Measurements from ENCODE around the gene NOP14. TPM values are rescaled to one million over a fixed set of nuclear protein-coding genes. Genes with fewer than 3 reads are reported as not detected.

The NOP14 gene
- total RNA-seq, 1 experiment from 2014 or later: 19.2 TPM

DNA sequence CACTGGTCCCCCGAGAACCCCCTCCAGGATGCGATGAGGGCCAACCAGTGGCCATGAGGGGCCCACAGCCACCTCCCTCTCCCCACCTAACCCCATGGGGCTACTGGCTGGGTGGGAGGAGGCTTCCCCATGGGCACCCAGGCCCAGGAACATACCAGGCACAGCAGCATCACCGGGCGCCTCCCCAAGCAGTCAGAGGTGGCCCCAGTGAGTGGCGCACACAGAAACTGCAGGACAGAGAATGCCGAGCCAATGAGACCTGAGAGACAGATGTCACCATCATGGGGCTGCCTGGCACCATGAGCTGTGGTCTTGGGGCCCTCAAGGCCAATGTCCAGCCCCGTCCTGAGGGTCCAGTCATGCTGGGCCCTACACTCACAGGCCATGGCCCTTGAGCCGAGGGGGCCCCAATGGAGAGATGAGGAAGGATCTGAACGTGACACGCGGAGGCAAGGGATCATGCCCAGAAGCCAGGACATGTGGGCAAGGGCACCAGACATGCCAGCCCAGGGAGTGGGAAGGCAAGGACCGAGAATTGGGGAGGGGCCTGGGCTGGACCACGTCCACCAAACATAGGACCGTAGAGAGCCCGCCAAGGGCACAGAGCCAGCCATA, 30.1 kb downstream of the NOP14 start:
- Histone ChIP-seq H3K9me2 (replicated peaks; ENCODE audit: insufficient read depth, low read length) (no peaks in the 10 kb centered on the region), H3K27ac (ENCODE audit: low read length) (peak overlapping the region; percentile 81), H3K9me3 (ENCODE audit: low read length) (no peaks in the 10 kb centered on the region), H3K4me3 (ENCODE audit: low read length) (peak overlapping the region; percentile 81), H4K20me1 (ENCODE audit: insufficient read depth, low read depth, low read length) (peaks cover 33% of the 10 kb centered on the region), H3K36me3 (ENCODE audit: insufficient read depth, low read length) (peaks cover 23% of the 10 kb centered on the region; the same call in 1 of the 2 replicates), H3K4me2 (ENCODE audit: low read depth, low read length, poor library complexity, severe bottlenecking) (peak overlapping the region; percentile 88), H3K27me3 (ENCODE audit: low read length) (no peaks in the 10 kb centered on the region), H3K9ac (ENCODE audit: low read length) (peak overlapping the region; percentile 87), H3K4me1 (ENCODE audit: low read length) (peaks cover 56% of the 10 kb centered on the region), H2AFZ (ENCODE audit: low read length) (no peak overlapping the region), H3K79me2 (ENCODE audit: low read length) (peaks cover 13% of the 10 kb centered on the region; the same call in 1 of the 2 replicates)
- DNase-seq: peak; percentile 76

- Histone ChIP-seq H3K36me3 (ENCODE audit: insufficient read depth, low read length) (peaks cover 17% of the 10 kb centered on the region; the same call in 1 of the 2 replicates), H3K27ac (ENCODE audit: low read length) (peak overlapping the region; percentile 81), H4K20me1 (ENCODE audit: insufficient read depth, low read depth, low read length) (peaks cover 33% of the 10 kb centered on the region), H3K79me2 (ENCODE audit: low read length) (peaks cover 13% of the 10 kb centered on the region; the same call in 1 of the 2 replicates), H2AFZ (ENCODE audit: low read length) (no peak overlapping the region), H3K4me1 (ENCODE audit: low read length) (peaks cover 49% of the 10 kb centered on the region), H3K9me2 (replicated peaks; ENCODE audit: insufficient read depth, low read length) (no peaks in the 10 kb centered on the region), H3K27me3 (ENCODE audit: low read length) (no peaks in the 10 kb centered on the region), H3K9me3 (ENCODE audit: low read length) (no peaks in the 10 kb centered on the region), H3K4me2 (ENCODE audit: low read depth, low read length, poor library complexity, severe bottlenecking) (peak overlapping the region; percentile 88), H3K4me3 (ENCODE audit: low read length) (peak overlapping the region; percentile 81; the same call in 1 of the 2 replicates), H3K9ac (ENCODE audit: low read length) (peak overlapping the region; percentile 87)
- no peak for DNase-seq
Observed at GRCh38 chr4:2932321-2932950, 30.8 kb downstream of the NOP14 start.

DNA sequence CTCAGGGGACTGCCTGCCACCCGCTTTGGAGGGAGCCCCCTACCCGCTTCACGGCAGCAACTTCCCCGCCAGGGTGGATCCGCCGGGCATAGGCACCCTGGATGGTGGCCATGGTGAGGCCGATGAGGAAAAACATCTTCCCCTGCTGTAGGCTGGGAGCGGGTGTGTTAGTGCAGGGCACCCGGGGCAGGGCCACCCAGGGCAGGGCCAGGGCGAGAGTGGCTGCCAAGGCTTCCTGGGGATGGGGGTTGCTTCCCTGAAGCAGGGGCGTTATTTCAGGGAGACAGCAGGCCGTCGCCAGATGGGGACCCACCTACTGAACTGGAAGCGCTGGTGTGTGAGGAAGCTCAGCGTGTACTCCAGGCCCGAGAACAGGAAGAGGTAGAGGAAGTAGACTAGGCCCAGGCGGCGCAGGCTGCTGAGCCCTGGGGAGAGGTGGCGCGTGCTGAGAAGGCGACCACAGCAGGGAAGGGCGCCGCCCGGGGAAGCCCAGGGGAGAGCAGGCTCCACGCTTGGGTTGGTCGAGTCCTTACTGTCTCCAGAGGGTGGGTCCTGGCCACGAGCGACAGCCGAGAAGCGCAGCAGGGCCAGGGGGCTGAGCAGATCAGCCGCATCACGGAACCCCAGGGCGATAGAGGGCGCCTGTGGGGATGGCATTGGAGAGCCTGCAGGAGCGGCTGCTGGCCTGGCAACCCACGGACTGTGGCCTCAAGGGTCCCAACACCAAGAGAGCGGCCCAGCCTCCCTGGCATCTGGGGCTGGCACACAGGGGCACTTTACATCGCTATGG, 31.5 kb downstream of the NOP14 start:
- DNase-seq: peak; percentile 93
- H3K4me2 ChIP-seq (ENCODE audit: low read depth, low read length, poor library complexity, severe bottlenecking): peak overlapping the region; percentile 88
- peak overlapping the region; percentile 87 for H3K9ac ChIP-seq (ENCODE audit: low read length)

GRCh38 chr4:2930758-2931511, 32.3 kb downstream of the NOP14 start:
- Histone ChIP-seq H3K9me2 (replicated peaks; ENCODE audit: insufficient read depth, low read length) (no peaks in the 10 kb centered on the region), H3K36me3 (ENCODE audit: insufficient read depth, low read length) (peaks cover 17% of the 10 kb centered on the region; the same call in 1 of the 2 replicates), H4K20me1 (ENCODE audit: insufficient read depth, low read depth, low read length) (peaks cover 28% of the 10 kb centered on the region), H3K4me1 (ENCODE audit: low read length) (peaks cover 34% of the 10 kb centered on the region), H3K27me3 (ENCODE audit: low read length) (no peaks in the 10 kb centered on the region), H3K79me2 (ENCODE audit: low read length) (peaks cover 13% of the 10 kb centered on the region; the same call in 1 of the 2 replicates), H3K4me3 (ENCODE audit: low read length) (peak overlapping the region; percentile 81), H2AFZ (ENCODE audit: low read length) (no peak overlapping the region), H3K9me3 (ENCODE audit: low read length) (no peaks in the 10 kb centered on the region), H3K9ac (ENCODE audit: low read length) (peak overlapping the region; percentile 87), H3K4me2 (ENCODE audit: low read depth, low read length, poor library complexity, severe bottlenecking) (peak overlapping the region; percentile 88), H3K27ac (ENCODE audit: low read length) (peak overlapping the region; percentile 81)
- no peak for DNase-seq

More for the DNA sequence above, 31.5 kb downstream of the NOP14 start:
- Histone ChIP-seq H4K20me1 (ENCODE audit: insufficient read depth, low read depth, low read length) (peaks cover 28% of the 10 kb centered on the region), H3K27ac (ENCODE audit: low read length) (peak overlapping the region; percentile 81), H2AFZ (ENCODE audit: low read length) (no peak overlapping the region), H3K9me3 (ENCODE audit: low read length) (no peaks in the 10 kb centered on the region), H3K4me1 (ENCODE audit: low read length) (peaks cover 42% of the 10 kb centered on the region), H3K27me3 (ENCODE audit: low read length) (no peaks in the 10 kb centered on the region), H3K36me3 (ENCODE audit: insufficient read depth, low read length) (peaks cover 17% of the 10 kb centered on the region; the same call in 1 of the 2 replicates), H3K9me2 (replicated peaks; ENCODE audit: insufficient read depth, low read length) (no peaks in the 10 kb centered on the region), H3K4me3 (ENCODE audit: low read length) (peak overlapping the region; percentile 81), H3K79me2 (ENCODE audit: low read length) (peaks cover 13% of the 10 kb centered on the region; the same call in 1 of the 2 replicates)

GRCh38 chr4:2930135-2930757, 33.0 kb downstream of the NOP14 start:
- no peak overlapping the region for H2AFZ ChIP-seq (ENCODE audit: low read length)
- H4K20me1 ChIP-seq (ENCODE audit: insufficient read depth, low read depth, low read length): peaks cover 28% of the 10 kb centered on the region
- no peak overlapping the region for H3K4me2 ChIP-seq (ENCODE audit: low read depth, low read length, poor library complexity, severe bottlenecking)
- no peaks in the 10 kb centered on the region for H3K9me3 ChIP-seq (ENCODE audit: low read length)
- DNase-seq: no peak
- no peak overlapping the region for H3K27ac ChIP-seq (ENCODE audit: low read length)
- peaks cover 17% of the 10 kb centered on the region; the same call in 1 of the 2 replicates for H3K36me3 ChIP-seq (ENCODE audit: insufficient read depth, low read length)
- H3K9me2 ChIP-seq (replicated peaks; ENCODE audit: insufficient read depth, low read length): no peaks in the 10 kb centered on the region
- peaks cover 29% of the 10 kb centered on the region for H3K4me1 ChIP-seq (ENCODE audit: low read length)
- peaks cover 7% of the 10 kb centered on the region; the same call in 1 of the 2 replicates for H3K79me2 ChIP-seq (ENCODE audit: low read length)
- no peaks in the 10 kb centered on the region for H3K27me3 ChIP-seq (ENCODE audit: low read length)
- no peak overlapping the region for H3K4me3 ChIP-seq (ENCODE audit: low read length)
- H3K9ac ChIP-seq (ENCODE audit: low read length): no peak overlapping the region

DNA sequence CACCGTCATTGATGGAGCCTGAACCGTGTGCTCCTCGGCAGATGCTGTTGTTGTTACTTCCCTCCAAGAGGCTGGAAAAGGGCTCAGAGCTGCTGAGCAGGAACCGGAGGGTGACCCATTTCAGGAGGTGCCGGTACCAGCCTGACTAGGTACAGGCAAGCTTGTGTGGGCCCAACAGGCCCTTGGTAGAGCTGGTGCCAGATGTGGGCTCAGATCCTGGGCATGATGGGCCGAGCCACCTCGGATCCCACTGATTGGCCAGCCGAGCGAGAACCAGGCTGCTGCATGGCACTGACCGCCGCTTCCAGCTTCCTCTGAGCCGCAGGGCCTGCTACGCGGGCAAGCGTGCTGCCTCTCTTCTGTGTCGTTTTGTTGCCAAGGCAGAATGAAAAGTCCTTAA, 33.7 kb downstream of the NOP14 start:
- Histone ChIP-seq H3K9me3 (ENCODE audit: low read length) (no peaks in the 10 kb centered on the region), H3K9ac (ENCODE audit: low read length) (no peak overlapping the region), H3K36me3 (ENCODE audit: insufficient read depth, low read length) (peaks cover 17% of the 10 kb centered on the region; the same call in 1 of the 2 replicates), H3K27me3 (ENCODE audit: low read length) (no peaks in the 10 kb centered on the region), H3K4me3 (ENCODE audit: low read length) (no peak overlapping the region), H2AFZ (ENCODE audit: low read length) (no peak overlapping the region), H3K4me1 (ENCODE audit: low read length) (peaks cover 29% of the 10 kb centered on the region), H3K79me2 (ENCODE audit: low read length) (peaks cover 7% of the 10 kb centered on the region; the same call in 1 of the 2 replicates), H3K27ac (ENCODE audit: low read length) (no peak overlapping the region), H3K4me2 (ENCODE audit: low read depth, low read length, poor library complexity, severe bottlenecking) (no peak overlapping the region), H3K9me2 (replicated peaks; ENCODE audit: insufficient read depth, low read length) (no peaks in the 10 kb centered on the region), H4K20me1 (ENCODE audit: insufficient read depth, low read depth, low read length) (peaks cover 29% of the 10 kb centered on the region)
- no peak for DNase-seq

All from Karpas-422 (cell line).